Measurements from ENCODE around the gene NBEAL1. TPM values are rescaled to one million over a fixed set of nuclear protein-coding genes. Genes with fewer than 3 reads are reported as not detected.

The NBEAL1 gene
- polyA plus RNA-seq, 1 donor (not counting 4 experiments of a cell fraction or from before 2014, with no cell fraction given): 14.7 TPM

DNA sequence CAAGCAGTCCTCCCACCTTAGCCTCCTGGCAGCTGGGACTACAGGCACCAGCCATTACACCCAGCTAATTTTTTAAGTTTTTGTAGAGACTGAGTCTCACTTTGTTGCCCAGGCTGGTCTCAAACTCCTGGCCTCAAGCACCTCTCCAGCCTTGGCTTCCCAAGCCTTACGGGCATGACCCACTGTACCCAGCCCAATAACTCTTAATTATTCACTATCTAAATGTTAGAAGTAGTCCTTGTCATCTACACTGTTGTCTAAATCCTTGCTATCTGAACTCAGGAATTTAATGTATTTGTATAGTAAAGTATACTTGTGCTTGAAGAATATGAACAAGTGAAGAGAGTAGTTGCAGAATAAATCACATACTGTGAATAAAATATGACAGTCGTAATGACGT is 37.9 kb upstream of the NBEAL1 start:
- H3K4me2 ChIP-seq (ENCODE audit: control insufficient read depth, extremely low read depth, insufficient read depth, low read depth, low read length): no peak overlapping the region
- dilution Hi-C loops (cut with MboI; ENCODE audit: extremely low pct_ligation_motif_present, low sequenced_read_pairs): no loop called here
- H3K9ac ChIP-seq (ENCODE audit: control insufficient read depth, extremely low read depth, insufficient read depth, low read length): no peak overlapping the region
- no peaks in the 10 kb centered on the region for H3K4me1 ChIP-seq (ENCODE audit: control insufficient read depth, extremely low read depth, insufficient read depth, low read length)
- TF ChIP-seq, protein P1, sequence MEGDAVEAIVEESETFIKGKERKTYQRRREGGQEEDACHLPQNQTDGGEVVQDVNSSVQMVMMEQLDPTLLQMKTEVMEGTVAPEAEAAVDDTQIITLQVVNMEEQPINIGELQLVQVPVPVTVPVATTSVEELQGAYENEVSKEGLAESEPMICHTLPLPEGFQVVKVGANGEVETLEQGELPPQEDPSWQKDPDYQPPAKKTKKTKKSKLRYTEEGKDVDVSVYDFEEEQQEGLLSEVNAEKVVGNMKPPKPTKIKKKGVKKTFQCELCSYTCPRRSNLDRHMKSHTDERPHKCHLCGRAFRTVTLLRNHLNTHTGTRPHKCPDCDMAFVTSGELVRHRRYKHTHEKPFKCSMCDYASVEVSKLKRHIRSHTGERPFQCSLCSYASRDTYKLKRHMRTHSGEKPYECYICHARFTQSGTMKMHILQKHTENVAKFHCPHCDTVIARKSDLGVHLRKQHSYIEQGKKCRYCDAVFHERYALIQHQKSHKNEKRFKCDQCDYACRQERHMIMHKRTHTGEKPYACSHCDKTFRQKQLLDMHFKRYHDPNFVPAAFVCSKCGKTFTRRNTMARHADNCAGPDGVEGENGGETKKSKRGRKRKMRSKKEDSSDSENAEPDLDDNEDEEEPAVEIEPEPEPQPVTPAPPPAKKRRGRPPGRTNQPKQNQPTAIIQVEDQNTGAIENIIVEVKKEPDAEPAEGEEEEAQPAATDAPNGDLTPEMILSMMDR (optimal IDR thresholded peaks at IDR 0.05 in 1 of 3, IDR thresholded peaks at IDR 0.05 in 1 of 3, conservative IDR thresholded peaks at IDR 0.05 in 1 of 3; ENCODE audit: extremely low read depth in 1 of 3, insufficient read depth in 2 of 3, low read length in 3 of 3): no peak
- no peak for TF ChIP-seq EZH2 (IDR thresholded peaks at IDR 0.05; ENCODE audit: low read length)
- H4K20me1 ChIP-seq (ENCODE audit: control insufficient read depth, extremely low read depth, insufficient read depth, low read length): no peaks in the 10 kb centered on the region
- no peaks in the 10 kb centered on the region for H3K79me2 ChIP-seq (ENCODE audit: control insufficient read depth, insufficient read depth, low read length)
- DNase-seq (ENCODE audit: low read depth, low spot score): no peak
- H3K9me3 ChIP-seq (ENCODE audit: control insufficient read depth, low read depth, low read length): no peaks in the 10 kb centered on the region
- no peak overlapping the region for H3K4me3 ChIP-seq (ENCODE audit: control insufficient read depth in 2 of 3, extremely low read depth in 1 of 3, insufficient read depth in 2 of 3, low read depth in 1 of 3, low read length in 3 of 3)
- H3K36me3 ChIP-seq (ENCODE audit: control insufficient read depth in 2 of 2, extremely low read depth in 1 of 2, insufficient read depth in 2 of 2, low read length in 2 of 2): no peaks in the 10 kb centered on the region
- no peaks in the 10 kb centered on the region for H3K9me1 ChIP-seq (ENCODE audit: control insufficient read depth, extremely low read depth, insufficient read depth, low read length)
- H3K27me3 ChIP-seq (ENCODE audit: control insufficient read depth, extremely low read depth, insufficient read depth, low read length): no peaks in the 10 kb centered on the region
- no peak overlapping the region for H3K27ac ChIP-seq (ENCODE audit: control insufficient read depth, insufficient read depth, low read length)
- no peak overlapping the region for H2AFZ ChIP-seq (ENCODE audit: control insufficient read depth, low read length)
- no peak for FAIRE-seq

DNA sequence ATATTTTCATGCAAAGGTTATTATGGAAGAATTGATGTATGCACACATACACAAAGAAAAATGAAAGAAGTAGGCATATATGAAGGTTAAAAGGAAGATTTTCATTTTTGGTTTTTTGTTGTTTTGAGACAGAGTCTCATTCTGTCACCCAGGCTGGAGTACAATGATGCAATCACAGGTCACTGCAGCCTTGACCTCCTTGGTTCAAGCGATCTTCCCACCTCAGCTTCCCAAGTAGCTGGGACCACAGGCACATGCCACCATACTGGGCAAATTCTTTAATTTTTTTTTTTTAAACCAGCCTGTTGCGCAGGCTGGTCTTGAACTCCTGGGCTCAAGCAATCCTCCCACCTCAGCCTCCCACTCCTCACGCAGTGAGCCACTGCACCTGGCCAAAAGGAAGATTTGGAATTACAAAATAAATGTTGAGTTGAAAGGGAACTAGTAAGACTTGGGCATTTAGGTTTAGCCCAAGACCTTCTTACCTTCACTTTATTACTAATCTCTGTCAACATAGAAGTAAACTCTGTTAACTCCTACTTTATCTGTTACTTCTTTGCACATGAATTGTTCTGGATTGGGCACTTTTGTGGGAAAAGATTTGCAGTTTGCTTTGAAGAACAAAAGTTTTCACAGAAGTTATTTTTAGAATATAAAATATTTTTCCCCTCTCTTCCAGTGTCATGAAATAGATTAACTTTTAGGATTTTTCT is 31.7 kb upstream of the NBEAL1 start:
- TF ChIP-seq, protein P1 (optimal IDR thresholded peaks at IDR 0.05 in 1 of 3, IDR thresholded peaks at IDR 0.05 in 1 of 3, conservative IDR thresholded peaks at IDR 0.05 in 1 of 3; ENCODE audit: extremely low read depth in 1 of 3, insufficient read depth in 2 of 3, low read length in 3 of 3): no peak
- no peak for TF ChIP-seq EZH2 (IDR thresholded peaks at IDR 0.05; ENCODE audit: low read length)
- Histone ChIP-seq H3K9ac (ENCODE audit: control insufficient read depth, extremely low read depth, insufficient read depth, low read length) (no peak overlapping the region), H3K27ac (ENCODE audit: control insufficient read depth, insufficient read depth, low read length) (no peak overlapping the region), H3K9me3 (ENCODE audit: control insufficient read depth, low read depth, low read length) (no peaks in the 10 kb centered on the region), H3K4me1 (ENCODE audit: control insufficient read depth, extremely low read depth, insufficient read depth, low read length) (no peaks in the 10 kb centered on the region), H3K27me3 (ENCODE audit: control insufficient read depth, extremely low read depth, insufficient read depth, low read length) (no peaks in the 10 kb centered on the region), H3K4me3 (ENCODE audit: control insufficient read depth in 2 of 3, extremely low read depth in 1 of 3, insufficient read depth in 2 of 3, low read depth in 1 of 3, low read length in 3 of 3) (no peak overlapping the region), H3K4me2 (ENCODE audit: control insufficient read depth, extremely low read depth, insufficient read depth, low read depth, low read length) (no peak overlapping the region), H4K20me1 (ENCODE audit: control insufficient read depth, extremely low read depth, insufficient read depth, low read length) (no peaks in the 10 kb centered on the region), H3K9me1 (ENCODE audit: control insufficient read depth, extremely low read depth, insufficient read depth, low read length) (no peaks in the 10 kb centered on the region), H3K36me3 (ENCODE audit: control insufficient read depth in 2 of 2, extremely low read depth in 1 of 2, insufficient read depth in 2 of 2, low read length in 2 of 2) (no peaks in the 10 kb centered on the region), H3K79me2 (ENCODE audit: control insufficient read depth, insufficient read depth, low read length) (no peaks in the 10 kb centered on the region), H2AFZ (ENCODE audit: control insufficient read depth, low read length) (no peak overlapping the region)
- dilution Hi-C loops (cut with MboI; ENCODE audit: extremely low pct_ligation_motif_present, low sequenced_read_pairs): no loop called here
- no peak for FAIRE-seq
- no peak for DNase-seq (ENCODE audit: low read depth, low spot score)
